Ishikawa (cell line): ENCODE results near the gene PKIG.
A peak's percentile ranks its signal among the peaks of the same experiment; 100 is the strongest.

Experiments
- CEBPB ChIP-seq: IDR thresholded peaks from 2 replicates; pipeline ENCODE4 v1.6.1; 2012
- CREB1 ChIP-seq: IDR thresholded peaks from 2 replicates; pipeline ENCODE4 v1.6.1; 2012; ENCODE audit warnings: low read depth
- EGR1 ChIP-seq: IDR thresholded peaks from 2 replicates; pipeline ENCODE4 v1.6.1; 2012
- EP300 ChIP-seq: IDR thresholded peaks from 2 replicates; pipeline ENCODE4 v1.6.1; 2012; ENCODE audit warnings: borderline replicate concordance
- FOXM1 ChIP-seq: IDR thresholded peaks from 2 replicates; pipeline ENCODE4 v1.6.1; 2012; ENCODE audit warnings: low read depth, borderline replicate concordance
- MAX ChIP-seq: IDR thresholded peaks from 2 replicates; pipeline ENCODE4 v1.6.1; 2012
- NFIC ChIP-seq: IDR thresholded peaks from 2 replicates; pipeline ENCODE4 v1.6.1; 2012
- RAD21 ChIP-seq: IDR thresholded peaks from 2 replicates; pipeline ENCODE4 v1.6.1; 2012; ENCODE audit warnings: low read depth
- REST ChIP-seq: IDR thresholded peaks from 2 replicates; pipeline ENCODE4 v1.6.1; 2012; ENCODE audit warnings: low read depth, mild to moderate bottlenecking
- TAF1 ChIP-seq: IDR thresholded peaks from 2 replicates; pipeline ENCODE4 v1.6.1; 2012; ENCODE audit warnings: low read depth, mild to moderate bottlenecking
- TCF12 ChIP-seq: IDR thresholded peaks from 2 replicates; pipeline ENCODE4 v1.6.1; 2012; ENCODE audit warnings: low read depth
- TEAD4 ChIP-seq: IDR thresholded peaks from 2 replicates; pipeline ENCODE4 v1.6.1; 2012
- YY1 ChIP-seq: IDR thresholded peaks from 2 replicates; pipeline ENCODE4 v1.6.1; 2012; ENCODE audit warnings: low read depth
- ZBTB7A ChIP-seq: IDR thresholded peaks from 2 replicates; pipeline ENCODE4 v1.6.1; 2012; ENCODE audit warnings: low read depth
- TF ChIP-seq, protein P1 (sequence below): IDR thresholded peaks from 2 replicates; pipeline ENCODE4 v1.6.1; 2012

The PKIG gene

DNA sequence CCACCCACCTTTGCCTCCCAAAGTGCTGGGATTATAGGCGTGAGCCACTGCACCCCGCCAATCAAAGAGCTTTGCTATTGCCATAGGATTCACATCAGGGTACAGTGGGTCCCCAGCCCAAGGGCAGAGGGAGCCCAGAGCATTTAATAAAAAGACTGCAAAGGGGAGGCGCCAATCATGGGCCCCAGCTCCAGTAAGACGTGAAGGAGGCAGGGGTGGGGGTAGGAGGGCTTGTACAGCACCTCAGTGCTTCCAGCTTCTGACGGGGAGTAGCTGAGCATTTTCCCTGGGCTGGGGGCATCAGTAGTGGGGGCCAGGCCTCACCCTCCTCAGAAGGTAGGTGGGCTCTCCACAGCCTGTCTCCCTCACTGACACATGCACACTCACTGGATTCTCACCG, 67.6 kb downstream of the PKIG start:
- TF ChIP-seq TCF12 (no peak), REST (no peak), TEAD4 (no peak), EP300 (no peak), CEBPB (no peak), YY1 (no peak), FOXM1 (no peak), EGR1 (no peak), CREB1 (no peak), RAD21 (no peak), NFIC (no peak), MAX (no peak), ZBTB7A (no peak), TAF1 (no peak)
- TF ChIP-seq, protein P1, sequence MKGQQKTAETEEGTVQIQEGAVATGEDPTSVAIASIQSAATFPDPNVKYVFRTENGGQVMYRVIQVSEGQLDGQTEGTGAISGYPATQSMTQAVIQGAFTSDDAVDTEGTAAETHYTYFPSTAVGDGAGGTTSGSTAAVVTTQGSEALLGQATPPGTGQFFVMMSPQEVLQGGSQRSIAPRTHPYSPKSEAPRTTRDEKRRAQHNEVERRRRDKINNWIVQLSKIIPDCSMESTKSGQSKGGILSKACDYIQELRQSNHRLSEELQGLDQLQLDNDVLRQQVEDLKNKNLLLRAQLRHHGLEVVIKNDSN = no peak

DNA sequence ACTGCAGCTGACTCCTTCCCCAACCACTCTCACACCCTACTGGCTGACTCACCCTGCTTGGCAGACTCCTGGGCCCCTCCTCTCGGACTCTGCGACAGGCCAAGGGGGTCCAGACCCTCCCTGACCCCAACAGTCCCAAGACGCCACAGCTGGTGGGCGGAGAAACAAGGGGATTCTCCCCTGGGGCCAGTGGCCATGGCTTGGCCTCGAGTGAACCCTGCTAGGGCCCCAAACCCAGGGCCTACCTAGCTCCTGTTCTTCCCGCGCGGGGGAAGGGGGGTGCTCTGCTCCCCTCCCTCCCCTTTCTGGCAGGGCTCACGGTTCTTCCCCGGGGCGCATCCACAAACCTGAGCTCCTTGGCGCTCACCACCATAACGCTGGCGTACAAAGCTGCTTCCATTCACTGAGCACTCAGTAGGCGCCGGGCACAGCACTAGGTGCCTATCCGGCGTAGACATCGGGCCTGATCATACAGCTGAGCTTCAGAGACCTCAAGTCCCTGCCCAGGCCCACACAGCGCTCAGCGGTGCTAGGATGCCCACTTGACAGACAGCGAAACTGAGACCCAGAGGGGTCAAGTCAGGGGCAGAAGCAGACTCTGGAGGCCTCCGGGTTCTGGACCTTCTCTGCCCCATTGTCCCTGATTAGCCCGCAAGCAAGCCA, 68.5 kb downstream of the PKIG start:
- no peak for TF ChIP-seq REST
- no peak for TF ChIP-seq FOXM1
- TF ChIP-seq TAF1 = no peak
- TF ChIP-seq NFIC = no peak
- no peak for TF ChIP-seq TEAD4
- no peak for TF ChIP-seq YY1
- no peak for TF ChIP-seq EP300
- no peak for TF ChIP-seq RAD21
- no peak for TF ChIP-seq EGR1
- TF ChIP-seq, protein P1 = no peak
- TF ChIP-seq CREB1 = no peak

DNA sequence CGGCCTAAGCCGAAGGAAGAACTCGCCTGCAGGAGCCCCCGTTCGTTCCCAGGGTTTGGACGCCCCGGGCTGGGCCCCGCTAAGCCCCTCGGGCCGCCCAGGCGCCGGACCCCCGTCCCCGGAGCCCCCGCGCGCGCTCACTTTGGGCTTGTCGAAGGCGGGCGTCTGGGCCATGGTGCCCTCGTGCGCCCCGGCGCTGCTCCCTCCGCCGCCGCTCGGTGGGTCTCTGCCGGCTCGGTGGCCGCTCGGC, 69.0 kb downstream of the PKIG start:
- no peak for TF ChIP-seq REST
- TF ChIP-seq EP300 = no peak
- TF ChIP-seq TAF1 = no peak
- TF ChIP-seq EGR1 = no peak
- no peak for TF ChIP-seq CREB1
- TF ChIP-seq RAD21 = no peak
- no peak for TF ChIP-seq ZBTB7A
- TF ChIP-seq TCF12 = no peak
- TF ChIP-seq, protein P1 = no peak
- TF ChIP-seq FOXM1 = no peak
- no peak for TF ChIP-seq CEBPB
- TF ChIP-seq YY1 = no peak
- TF ChIP-seq NFIC = no peak
- no peak for TF ChIP-seq MAX
- TF ChIP-seq TEAD4 = no peak

DNA sequence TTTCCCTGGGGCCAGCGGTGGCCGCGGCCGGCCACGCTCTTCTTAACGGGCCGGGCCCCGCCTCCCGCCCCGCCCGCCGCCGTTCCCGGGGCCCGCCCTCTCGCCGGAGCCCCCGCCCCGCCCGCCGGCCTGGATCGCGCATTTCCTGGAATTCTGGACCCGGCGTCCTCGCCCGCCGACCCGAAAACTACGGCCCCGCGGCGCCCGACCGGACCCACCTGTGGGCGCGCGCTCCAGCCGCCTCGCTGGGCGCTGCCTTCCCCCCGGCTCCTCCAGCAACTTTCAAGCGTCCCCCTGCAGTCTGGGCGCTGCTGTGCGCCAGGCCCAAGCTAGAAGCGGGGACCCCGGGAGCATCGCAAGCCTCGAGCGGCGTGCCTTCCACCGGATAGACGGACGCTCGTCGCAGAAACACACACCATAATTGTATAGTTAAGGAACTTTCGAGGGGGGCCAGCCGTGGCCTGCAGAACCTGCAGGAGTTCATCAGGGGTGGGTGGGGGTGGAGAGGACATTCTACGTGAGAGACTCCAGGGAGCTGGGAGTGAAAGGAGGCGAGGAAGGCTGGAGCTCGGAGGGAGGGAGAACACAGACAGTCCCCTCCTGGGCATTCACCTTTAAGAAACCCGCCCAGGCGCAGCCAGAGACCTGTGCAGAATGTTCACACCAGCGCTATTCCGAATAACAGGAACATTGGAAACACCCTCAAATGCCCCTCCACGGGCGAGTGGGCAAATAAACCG, 69.5 kb downstream of the PKIG start, which contains the start of gene ADA:
Gene ADA, minus strand, starts transcription at position 16 of the 740 bp plus-strand sequence. CDS start 92 bp downstream, outside the sequence.
- TF ChIP-seq EGR1 (0 out of 2 replicates have a peak, but pooled peaks have one; percentile 19), FOXM1 (no peak), MAX (peak; percentile 68), ZBTB7A (peak; percentile 75), TCF12 (0 out of 2 replicates have a peak, but pooled peaks have one; percentile 35), YY1 (no peak)
